GM12892 (cell line): ENCODE results near the gene SLC39A3.
A peak's percentile ranks its signal among the peaks of the same experiment; 100 is the strongest.

Experiments used
- DNase-seq: peaks from one replicate; pipeline ENCODE4 v3.0.0; 2011; ENCODE audit not compliant: insufficient read length
- FAIRE-seq: peaks from 2 replicates; lab custom pipeline; 2011; peaks lifted over from hg19 to GRCh38; lab: Jason Lieb, UNC
- POLR2A ChIP-seq: IDR thresholded peaks from 2 replicates; pipeline ENCODE4 v1.6.1; 2011; ENCODE audit warnings: low read depth, low read length, control low read depth
- POLR2AphosphoS5 ChIP-seq: IDR thresholded peaks from 2 replicates; pipeline ENCODE4 v1.6.1; 2011; ENCODE audit warnings: low read depth, low read length, control low read depth
- TAF1 ChIP-seq: IDR thresholded peaks from 2 replicates; pipeline ENCODE4 v1.6.1; 2011; ENCODE audit warnings: low read depth, mild to moderate bottlenecking, control low read depth, low read length, borderline replicate concordance

SLC39A3 gene

DNA sequence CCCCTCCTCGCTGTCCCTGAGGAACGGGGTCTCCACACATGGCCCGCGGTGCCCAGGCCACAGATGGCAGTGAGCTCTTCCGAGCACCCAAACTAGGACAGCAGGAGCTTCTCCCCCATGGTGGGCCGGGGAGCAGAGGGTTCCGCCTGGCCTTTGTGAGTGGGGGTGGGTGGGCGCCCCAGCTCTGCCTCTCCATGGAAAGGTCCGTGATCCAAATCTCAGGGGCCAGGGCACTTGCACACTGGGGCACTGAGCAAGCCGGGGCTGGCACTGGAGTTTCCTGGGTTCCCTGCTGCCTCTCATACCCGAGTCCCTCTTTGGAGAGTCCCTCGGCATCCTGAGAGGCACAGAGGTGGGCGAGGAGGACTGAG, 16.5 kb downstream of the SLC39A3 start:
- TF ChIP-seq TAF1 (no peak), POLR2AphosphoS5 (no peak), POLR2A (no peak)
- peak; percentile 14 for DNase-seq
- no peak for FAIRE-seq

GRCh38 chr19:2722541-2723344, 17.1 kb downstream of the SLC39A3 start:
- DNase-seq: peak; percentile 27

DNA sequence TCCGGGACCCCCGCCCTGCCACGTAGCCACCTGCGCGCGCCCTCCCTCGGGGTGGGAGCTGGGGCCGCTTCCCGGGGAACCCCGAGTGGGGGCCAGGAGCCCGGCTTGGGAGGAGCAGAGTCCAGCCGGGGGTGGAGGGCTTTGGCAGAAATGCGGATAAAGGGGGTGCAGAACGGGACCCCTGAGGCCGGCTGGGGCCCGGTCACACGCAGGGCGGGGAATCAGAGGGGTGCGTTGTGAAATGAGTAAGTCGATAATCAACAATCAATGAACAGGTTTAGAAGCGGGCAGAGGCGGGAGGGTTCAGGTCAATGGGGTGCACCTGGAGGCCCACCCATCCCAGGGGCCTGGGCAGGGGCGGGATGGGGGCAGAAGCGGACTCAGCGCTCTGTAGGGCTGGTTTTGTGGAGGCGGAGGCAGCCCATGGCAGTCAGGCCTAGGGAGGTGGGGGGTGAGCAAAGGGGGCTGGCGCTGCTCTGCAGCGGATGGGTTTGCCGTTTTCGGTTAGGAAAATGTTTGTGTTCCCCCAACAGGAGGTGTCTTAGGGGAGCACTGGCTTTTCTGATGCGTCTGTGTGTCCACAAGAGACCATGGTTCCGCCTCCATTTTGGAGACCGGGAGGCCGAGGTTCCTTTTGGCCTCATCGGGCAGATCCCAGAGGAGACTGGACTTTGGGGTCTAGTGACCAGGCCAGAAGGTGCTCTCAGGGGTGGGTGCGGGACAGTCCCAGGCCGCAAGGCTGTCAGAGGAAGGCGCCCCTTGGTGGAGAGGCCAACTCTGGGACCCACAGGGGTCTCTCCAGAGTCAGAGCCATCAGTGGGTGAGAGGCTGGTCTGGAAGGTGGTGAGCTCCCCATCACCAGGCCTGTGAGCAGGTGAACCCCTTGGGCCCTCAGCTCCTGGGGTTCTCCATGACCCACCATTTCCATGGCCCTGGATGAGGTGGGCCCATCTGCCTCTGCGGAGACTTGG, 18.0 kb downstream of the SLC39A3 start:
- peak; percentile 29 for DNase-seq
- TF ChIP-seq POLR2A (no peak), POLR2AphosphoS5 (no peak), TAF1 (no peak)
- FAIRE-seq: no peak

More at GRCh38 chr19:2722541-2723344, 17.1 kb downstream of the SLC39A3 start:
- no peak for FAIRE-seq
- no peak for TF ChIP-seq TAF1
- TF ChIP-seq POLR2A: no peak

DNA sequence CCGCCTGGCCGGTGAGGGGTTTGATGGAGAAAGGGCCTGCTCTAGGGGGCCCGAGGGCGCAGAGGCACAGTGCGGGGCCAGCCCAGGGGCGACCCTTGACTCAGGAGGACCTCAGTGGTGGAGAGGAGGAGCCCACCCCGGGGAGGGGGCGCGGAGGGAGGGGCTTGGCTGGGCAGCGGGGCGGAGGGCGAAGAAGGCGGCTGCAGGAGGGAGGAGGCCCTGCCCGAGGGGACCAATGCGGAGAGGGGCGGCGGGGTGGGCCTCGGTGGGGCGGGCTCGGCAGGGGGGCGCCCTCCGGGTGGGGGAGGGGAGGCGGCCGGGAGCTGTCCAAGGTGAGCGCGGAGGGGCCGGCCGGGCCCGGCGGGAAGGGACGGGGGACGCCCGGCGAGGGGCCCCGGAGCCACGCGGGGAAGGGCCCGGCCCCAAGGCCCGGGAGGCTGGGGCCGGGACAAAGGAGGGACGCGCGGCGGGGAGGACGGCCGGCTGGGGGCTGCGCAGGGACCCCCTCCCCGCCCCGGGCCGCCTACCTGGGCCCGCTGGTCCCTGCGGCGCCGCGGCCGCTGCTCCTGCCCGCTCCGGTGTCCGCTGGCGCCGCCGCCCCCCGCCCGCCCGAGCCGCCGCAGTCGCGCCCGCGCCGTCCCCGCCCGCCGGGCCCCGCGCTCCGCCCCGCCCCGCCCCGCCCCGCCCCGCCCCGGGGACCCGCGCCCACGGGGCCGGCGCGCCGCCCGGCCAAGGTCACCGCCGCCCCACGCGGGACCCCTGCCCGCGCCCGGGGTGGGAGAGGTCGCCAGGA, 18.8 kb downstream of the SLC39A3 start, which contains the start of gene DIRAS1:
Gene DIRAS1 (minus strand): TSS at position 596 of the 793 bp plus-strand sequence. CDS start 3,566 bp downstream, outside the sequence.
- TF ChIP-seq POLR2AphosphoS5 (no peak), POLR2A (no peak), TAF1 (no peak)
- peak; percentile 46 for DNase-seq
- FAIRE-seq: no peak

DNA sequence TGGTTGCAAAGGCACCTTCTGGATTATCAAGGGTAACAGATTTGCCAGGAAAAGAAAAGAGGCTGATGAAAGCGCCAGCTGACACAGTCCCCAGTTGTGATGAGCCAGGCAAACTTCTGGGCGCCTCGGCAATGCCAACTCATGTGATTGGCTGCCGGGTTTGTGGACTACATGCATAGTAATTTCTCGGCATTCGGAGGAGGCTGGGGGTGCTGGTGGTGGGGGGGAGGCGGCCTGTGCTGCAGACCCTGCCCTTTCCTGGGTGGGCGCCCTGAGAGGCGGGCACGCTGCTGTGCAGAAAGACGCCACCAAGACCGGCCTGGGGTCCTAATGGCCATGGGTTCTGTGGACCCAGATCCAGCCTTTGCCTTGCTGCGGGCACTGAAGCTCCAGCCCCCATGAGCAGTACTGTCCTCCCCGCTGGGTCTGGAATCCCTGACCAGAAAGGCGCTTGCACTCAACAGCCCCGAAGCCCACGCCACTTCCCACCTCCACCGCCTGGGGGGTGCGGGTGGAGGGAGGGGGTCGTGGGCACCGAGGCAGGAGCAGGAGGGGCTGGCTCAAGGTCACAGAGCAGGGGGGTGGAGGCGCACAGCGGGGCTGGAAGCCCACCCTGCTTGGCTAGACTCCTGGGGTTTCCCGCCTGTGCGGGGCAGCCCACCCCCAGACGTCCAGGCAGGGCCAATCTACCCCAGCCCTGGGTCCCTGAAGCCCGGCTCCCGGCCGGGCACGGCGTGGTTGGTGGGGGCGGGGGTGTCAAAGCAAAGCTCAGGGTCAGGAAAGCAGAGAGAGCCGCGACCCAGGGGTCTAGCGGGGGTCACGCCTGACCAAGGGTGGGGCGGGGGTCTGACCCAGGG, 19.7 kb downstream of the SLC39A3 start:
- FAIRE-seq: no peak
- TF ChIP-seq POLR2A: no peak
- no peak for TF ChIP-seq POLR2AphosphoS5
- DNase-seq: no peak

DNA sequence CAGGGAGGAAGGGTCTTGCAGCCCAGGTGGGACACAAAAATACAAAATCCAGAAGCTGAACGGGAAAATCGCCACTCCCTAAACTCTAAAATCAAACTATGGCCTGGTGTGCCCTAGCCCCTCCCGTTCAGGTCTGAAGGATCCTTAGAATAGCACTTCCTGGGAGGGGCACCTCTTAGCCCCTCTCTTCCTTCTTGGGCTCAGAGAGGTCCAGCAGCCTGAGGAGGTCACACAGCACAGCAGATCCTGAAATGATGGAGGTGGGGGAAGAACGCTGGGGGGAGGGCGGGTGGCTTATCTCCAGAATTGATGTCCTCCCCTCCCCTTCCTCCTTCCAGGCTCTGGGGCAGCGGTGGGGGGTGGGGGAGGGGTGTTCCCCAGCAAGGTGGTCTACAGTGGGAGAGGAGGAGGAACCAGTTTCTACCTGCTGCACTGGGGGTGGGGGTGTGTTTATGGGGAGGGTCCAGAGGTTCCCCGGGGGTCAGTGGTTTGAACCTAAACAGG, 20.5 kb downstream of the SLC39A3 start:
- TF ChIP-seq POLR2A: no peak
- no peak for TF ChIP-seq TAF1
- no peak for TF ChIP-seq POLR2AphosphoS5
- FAIRE-seq (no peak), DNase-seq (no peak)

DNA sequence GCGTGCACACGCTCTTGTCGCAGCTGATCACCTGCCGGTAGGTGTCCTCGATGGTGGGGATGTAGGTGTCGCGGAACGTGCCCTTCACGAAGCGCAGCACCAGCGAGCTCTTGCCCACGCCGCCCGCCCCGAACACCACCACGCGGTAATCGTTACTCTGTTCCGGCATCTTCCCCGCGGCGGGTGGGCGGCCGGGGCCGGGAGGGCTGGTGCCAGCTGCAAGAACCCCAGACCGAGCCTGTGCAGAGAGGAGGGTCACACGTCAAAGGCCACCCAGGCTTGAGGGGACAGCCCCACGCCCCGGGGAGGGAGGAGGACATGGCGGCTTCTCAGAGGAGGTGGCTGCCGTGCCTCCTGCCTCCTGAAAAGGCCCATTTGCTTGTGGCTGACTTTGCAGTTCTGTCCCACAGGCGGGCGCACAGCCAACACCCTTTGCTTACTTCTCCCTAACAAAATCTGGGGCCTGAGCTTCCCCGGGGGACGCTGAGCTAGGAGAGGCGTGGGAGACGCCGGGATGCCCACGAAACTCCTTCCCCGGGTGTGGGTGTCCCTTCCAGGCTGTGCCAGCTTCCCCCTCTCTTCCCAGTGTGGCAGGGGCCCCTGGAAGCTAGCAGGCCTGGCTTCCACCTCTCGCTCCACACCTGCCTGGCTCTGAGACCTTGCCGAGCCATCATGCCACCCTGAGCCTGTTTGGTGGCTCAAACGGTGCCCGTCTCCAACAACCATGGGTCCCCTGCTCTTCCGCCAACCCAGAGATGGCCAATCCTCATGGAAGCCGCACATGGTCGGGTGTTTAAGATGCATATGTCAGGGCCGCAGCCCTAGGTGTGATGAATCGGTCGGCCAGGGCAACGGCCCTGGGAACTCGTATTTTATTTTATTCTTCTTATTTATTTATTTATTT, 21.9 kb downstream of the SLC39A3 start:
- no peak for FAIRE-seq
- TF ChIP-seq POLR2AphosphoS5: no peak
- TF ChIP-seq TAF1: no peak
- no peak for TF ChIP-seq POLR2A
- DNase-seq: no peak

DNA sequence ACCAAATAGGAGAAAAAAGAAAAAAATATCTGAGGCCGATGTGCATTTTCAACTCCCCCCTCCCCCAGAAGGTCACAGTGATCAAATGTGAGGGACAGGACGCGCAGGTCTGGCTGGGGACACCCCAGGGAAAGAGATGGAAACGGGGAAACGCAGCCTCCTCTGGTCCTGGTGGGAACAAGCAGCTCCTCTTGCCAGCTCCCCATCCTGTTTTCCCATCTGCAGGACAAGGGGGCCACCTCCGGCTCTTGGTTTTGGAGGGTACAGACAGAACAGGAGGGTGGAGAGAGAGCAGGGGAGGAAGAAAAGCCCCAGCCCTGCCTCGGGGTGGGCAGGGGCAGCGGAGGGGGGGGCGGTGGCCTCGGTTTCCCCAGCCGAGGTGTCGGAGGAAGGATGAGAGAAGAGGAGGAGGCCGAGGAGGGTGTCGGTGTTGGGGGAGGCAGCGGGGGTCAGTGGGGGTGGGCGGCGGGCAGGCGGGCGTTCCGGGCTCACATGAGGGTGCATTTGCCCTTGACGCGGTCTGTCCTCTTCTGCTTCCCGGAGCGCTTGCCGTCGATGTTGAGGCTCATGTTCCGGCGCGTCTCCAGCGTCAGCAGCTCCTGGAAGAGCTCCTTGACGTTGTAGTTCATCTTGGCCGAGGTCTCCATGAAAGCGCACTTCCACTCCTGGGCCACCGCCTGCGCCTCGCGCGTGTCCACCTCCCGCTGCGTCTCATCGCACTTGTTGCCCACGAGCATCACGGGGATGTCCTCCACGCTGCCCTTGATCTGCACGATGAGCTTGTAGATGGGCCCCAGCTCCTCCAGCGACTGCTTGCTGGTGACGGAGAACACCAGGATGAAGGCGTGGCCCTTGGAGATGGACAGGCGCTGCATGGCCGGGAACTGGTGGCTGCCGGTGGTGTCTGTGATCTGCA, 22.8 kb downstream of the SLC39A3 start:
- DNase-seq (no peak), FAIRE-seq (no peak)
- TF ChIP-seq POLR2A (no peak), POLR2AphosphoS5 (no peak), TAF1 (no peak)

DNA sequence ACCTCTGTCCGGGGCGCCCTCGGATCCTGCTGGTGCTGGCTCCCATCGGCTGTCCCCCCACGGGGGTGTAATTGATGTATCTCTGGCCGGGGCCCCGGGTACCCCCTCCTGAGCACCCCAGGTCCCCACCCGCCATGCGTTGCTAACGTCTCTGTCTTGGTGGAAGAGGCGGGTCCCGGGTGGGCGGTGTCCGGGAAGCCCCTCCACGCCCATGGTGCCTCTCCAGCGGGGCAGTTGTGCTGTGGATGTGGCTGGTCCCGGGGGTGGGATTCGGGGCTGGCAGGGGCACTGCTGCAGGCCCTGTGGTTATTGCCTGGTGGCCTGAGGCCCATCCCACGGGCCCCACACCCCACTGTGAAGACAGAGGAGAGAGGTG, 23.6 kb downstream of the SLC39A3 start:
- TF ChIP-seq TAF1: no peak
- TF ChIP-seq POLR2A: no peak
- no peak for TF ChIP-seq POLR2AphosphoS5
- DNase-seq: no peak
- FAIRE-seq: no peak
